ENCODE results near the gene GHR.
"Not testable (repeated sequence)": the region's sequence is repeated elsewhere in the genome, so short reads cannot be mapped to it uniquely, and the experiment has no call there.

GHR gene

GRCh38 chr5:42719034-42719433 is 295.8 kb downstream of the GHR start:
- ATAC-seq, result peak; percentile 33

GRCh38 chr5:42720251-42720650 is 297.0 kb downstream of the GHR start:
- DNase-seq, result no peak
- no peak for ATAC-seq

More at GRCh38 chr5:42719034-42719433, 295.8 kb downstream of the GHR start:
- DNase-seq, result no peak

GRCh38 chr5:42721484-42721883 is 298.2 kb downstream of the GHR start:
- ATAC-seq, result no peak
- DNase-seq, result no peak

DNA sequence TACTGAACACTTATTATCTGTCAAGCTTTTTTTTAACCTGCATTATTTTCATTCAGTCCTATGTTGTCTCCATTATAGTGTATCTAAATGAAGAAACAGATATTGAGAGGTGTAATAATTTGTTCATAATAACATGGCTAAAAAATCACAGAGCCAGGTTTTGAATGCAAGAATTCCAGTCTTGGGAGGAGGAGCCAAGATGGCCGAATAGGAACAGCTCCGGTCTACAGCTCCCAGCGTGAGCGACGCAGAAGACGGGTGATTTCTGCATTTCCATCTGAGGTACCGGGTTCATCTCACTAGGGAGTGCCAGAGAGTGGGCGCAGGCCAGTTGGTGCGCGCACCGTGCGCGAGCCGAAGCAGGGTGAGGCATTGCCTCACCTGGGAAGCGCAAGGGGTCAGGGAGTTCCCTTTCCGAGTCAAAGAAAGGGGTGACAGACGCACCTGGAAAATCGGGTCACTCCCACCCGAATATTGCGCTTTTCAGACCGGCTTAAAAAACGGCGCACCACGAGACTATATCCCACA is 311.4 kb downstream of the GHR start:
- not testable (repeated sequence) for DNase-seq, ATAC-seq

DNA sequence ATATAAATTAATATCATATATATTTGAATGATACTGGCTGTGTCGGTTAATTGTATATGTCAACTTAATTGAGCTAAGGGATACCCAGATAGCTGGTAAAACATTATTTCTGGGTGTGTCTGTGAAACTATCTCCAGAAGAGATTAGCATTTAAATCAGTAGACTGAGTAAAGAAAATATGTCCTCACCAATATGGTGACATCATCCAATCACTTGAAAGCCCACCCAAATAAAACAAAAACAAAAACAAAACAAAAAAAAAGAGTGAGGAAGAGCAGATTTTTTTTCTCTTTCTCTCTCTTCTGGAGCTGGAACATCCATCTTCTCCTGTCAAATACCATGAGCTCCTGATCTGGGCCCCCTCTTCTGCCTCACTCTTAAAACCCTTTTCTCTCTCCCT is 317.7 kb downstream of the GHR start:
- DNase-seq, result no peak
- no peak for ATAC-seq

GRCh38 chr5:42745426-42745825 is 322.2 kb downstream of the GHR start:
- DNase-seq (peak; percentile 5), ATAC-seq (no peak)

DNA sequence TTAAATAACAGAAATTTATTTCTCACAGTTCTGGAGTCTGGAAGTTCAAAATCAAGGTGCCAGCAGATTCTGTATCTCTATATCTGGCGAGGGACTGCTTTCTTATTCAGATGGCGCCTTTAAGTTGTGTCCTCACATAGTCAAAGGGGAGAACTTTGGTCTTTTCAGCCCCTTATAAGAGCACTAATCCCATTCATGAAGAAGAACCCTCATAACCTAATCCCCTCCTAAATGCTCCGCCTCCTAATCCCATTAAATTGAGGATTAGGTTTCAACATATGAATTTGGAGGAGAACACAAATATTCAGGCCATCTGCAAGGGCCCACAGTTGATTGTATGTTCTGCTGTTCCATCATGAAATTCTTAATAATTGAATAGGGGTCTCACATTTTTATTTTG is 322.6 kb downstream of the GHR start:
- ATAC-seq (no peak), DNase-seq (no peak)

GRCh38 chr5:42749020-42749419 is 325.8 kb downstream of the GHR start:
- peak; percentile 14 for ATAC-seq
- DNase-seq, result no peak

- no peak for DNase-seq
- no peak for ATAC-seq
These were observed 327.3 kb downstream of the GHR start for GRCh38 chr5:42750507-42750906.

DNA sequence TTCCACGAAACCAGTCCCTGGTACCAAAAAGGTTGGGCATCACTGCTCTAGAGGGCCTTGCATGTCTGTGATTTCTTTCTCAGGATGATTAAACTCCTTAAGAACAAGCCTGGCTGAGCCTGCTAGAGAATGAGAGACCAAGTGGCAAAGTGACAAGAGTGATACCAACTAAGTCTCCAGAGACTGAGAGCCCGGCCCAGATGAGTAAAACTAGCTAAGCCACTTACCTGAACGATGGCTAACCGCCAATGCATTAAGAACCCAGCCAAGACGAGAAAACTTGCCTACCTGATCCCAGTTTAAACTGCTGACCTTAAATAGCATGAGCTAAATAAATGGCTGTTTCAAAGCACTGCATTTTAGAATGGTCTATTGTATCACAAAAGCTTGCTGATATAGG is 327.8 kb downstream of the GHR start:
- DNase-seq, result no peak
- ATAC-seq, result no peak

DNA sequence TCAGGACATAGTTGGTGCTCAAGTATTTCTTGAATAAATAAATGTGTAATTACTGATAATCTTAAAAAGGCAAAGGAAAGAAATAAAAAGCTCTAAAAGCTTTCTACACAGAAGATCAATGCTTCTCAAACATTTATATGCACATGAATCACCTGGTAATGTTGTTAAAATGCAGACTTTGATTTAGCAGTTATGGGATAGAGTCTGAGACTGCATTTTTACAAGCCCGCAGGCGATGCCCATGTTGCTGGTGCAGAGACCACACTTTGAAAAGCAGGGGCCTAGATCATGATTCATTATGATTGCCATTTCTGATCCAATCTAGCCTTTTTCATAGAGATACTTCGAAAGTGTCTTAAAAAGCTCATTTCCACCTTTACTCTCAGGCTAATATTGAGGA is 329.9 kb downstream of the GHR start:
- ATAC-seq (no peak), DNase-seq (no peak)

DNA sequence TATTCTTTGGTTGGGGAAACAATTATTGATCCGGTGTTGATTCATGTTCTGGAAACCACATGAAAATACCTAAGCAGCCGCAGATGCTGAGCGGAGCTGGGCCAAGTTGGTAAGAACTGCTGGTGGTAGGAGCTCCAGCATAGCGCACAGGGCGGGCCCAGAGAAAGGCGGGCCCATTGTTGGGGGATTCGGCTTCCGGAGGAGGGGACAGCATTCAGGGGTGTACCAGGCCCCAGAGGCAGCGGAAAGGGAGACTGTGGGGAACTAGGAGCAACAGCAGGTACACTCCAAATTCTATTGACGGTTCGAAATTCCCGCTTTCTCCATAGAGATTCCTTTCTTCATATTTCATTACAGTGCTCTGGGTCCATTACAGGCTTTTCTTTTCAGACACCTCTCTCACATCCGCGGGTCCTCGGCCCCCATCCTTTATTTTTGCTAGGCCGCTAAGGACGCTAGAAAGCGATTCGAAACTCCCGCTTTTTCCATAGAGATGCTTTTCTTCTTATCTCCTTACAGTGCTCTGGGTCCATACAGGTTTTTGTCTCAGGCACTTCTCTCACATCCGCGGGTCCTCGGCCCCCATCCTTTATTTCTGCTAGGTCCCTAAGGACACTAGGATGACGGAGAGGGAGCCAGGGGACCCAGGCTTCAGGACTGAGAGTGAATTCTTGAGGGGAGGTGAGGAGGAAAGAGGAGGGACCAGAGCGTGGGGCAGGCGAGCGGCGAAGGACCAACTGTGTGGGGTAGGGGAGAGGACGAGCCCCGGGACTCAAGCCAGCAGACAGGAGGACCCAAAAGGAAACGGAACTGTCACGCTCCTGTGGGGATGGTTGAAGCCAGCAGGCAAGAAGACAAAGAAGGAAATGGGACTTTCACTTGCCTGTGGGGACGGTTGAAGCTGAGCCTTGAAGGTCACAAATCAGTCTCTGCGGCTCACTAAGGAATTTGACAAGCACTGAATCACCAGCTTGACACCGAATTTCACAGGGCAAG is 333.7 kb downstream of the GHR start, which contains the start of gene CCDC152:
TSS of gene CCDC152 (plus strand) at position 213 of the 996 bp plus-strand sequence. CDS start 2,304 bp downstream, outside the sequence.
- peak; percentile 63 for DNase-seq
- peak; percentile 98 for ATAC-seq

- no peak for DNase-seq
- ATAC-seq, result no peak
These were observed 336.2 kb downstream of the GHR start for GRCh38 chr5:42759456-42759855.

- ATAC-seq, result no peak
- no peak for DNase-seq
These were observed 337.2 kb downstream of the GHR start for GRCh38 chr5:42760426-42760825.

DNA sequence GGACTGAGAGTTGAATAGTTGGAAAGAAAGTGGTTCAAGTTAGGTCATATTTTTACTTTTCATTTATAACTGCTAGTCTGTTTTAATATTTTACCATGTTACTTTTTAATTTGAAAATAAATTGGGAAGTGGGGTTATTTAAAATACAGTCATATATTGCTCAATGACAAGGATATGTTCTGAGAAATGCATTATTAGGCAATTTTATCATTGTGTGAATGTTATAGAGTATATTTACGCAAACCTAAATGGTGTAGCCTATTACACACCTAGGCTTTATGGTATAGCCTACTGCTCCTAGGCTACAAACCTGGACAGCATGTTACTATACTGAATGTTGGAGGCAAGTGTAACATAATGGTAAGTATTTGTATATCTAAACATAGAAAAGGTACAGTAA is 338.6 kb downstream of the GHR start:
- DNase-seq (no peak), ATAC-seq (no peak)

DNA sequence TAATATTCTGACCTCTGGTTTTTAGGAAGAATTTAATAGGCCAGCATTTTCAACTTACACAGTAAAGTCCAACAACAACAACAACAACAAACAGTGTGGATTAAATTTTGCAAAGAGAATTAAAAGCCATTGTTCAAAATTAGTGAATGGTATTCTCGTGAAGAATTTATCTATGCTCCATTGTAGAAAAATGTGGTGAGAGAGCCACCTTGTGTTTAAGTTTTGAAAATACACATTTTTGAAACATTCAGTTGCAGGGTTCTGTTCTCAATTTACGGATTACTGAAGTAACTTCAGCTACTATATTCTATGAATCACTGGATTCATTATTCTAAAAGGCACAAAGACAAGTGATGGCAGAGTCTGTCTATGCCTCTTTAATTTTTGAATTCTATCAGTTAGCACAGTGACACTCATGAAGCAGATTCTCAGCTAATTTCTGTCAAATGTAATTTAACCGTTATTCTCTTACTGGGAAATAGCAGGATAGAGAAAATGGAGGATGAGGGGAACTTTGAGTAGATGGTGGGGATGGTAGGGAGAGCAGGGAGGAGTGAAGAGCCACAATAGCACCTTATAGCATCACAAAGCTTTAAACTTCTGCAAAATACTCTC is 344.4 kb downstream of the GHR start:
- DNase-seq, result no peak
- ATAC-seq, result no peak

GRCh38 chr5:42768106-42768504 is 344.9 kb downstream of the GHR start:
- no peak for DNase-seq
- no peak for ATAC-seq

GRCh38 chr5:42770003-42770402 is 346.8 kb downstream of the GHR start:
- DNase-seq, result no peak

More at GRCh38 chr5:42770003-42770402, 346.8 kb downstream of the GHR start:
- no peak for ATAC-seq
